ENCODE measurements around the gene DISC1. TPM values are rescaled to one million over a fixed set of nuclear protein-coding genes. Genes with fewer than 3 reads are reported as not detected.

Gene DISC1
- total RNA-seq, 1 donor from 2014 or later = 4.7 TPM

GRCh38 chr1:231930257-231930947, 303.8 kb downstream of the DISC1 start:
- no peak overlapping the region for H3K27ac Mint-ChIP-seq
- H3K36me3 Mint-ChIP-seq = no peaks in the 10 kb centered on the region
- H3K9me3 Mint-ChIP-seq = no peaks in the 10 kb centered on the region
- H3K27me3 Mint-ChIP-seq = peaks cover 14% of the 10 kb centered on the region
- DNase-seq (ENCODE audit: extremely low spot score, unreplicated experiment) = no peak
- peaks cover 34% of the 10 kb centered on the region for H3K4me1 Mint-ChIP-seq (ENCODE audit: unreplicated experiment)
- H3K4me3 Mint-ChIP-seq = no peak overlapping the region
- TF ChIP-seq CTCF (conservative IDR thresholded peaks at IDR 0.05) = no peak

GRCh38 chr1:231931146-231931545, 304.6 kb downstream of the DISC1 start:
- Mint-ChIP-seq H3K4me1 (ENCODE audit: unreplicated experiment) (peaks cover 36% of the 10 kb centered on the region), H3K4me3 (no peak overlapping the region)
- no peak for DNase-seq (ENCODE audit: extremely low spot score, unreplicated experiment)

GRCh38 chr1:231931846-231932454, 305.4 kb downstream of the DISC1 start:
- peaks cover 20% of the 10 kb centered on the region for H3K27me3 Mint-ChIP-seq
- no peak for DNase-seq (ENCODE audit: extremely low spot score, unreplicated experiment)
- peaks cover 43% of the 10 kb centered on the region for H3K4me1 Mint-ChIP-seq (ENCODE audit: unreplicated experiment)

More at GRCh38 chr1:231931146-231931545, 304.6 kb downstream of the DISC1 start:
- TF ChIP-seq CTCF (conservative IDR thresholded peaks at IDR 0.05) = no peak
- no peaks in the 10 kb centered on the region for H3K9me3 Mint-ChIP-seq
- peaks cover 15% of the 10 kb centered on the region for H3K27me3 Mint-ChIP-seq
- H3K36me3 Mint-ChIP-seq = no peaks in the 10 kb centered on the region
- H3K27ac Mint-ChIP-seq = no peak overlapping the region

GRCh38 chr1:231933711-231934626, 307.4 kb downstream of the DISC1 start:
- Mint-ChIP-seq H3K27ac (no peak overlapping the region), H3K4me1 (ENCODE audit: unreplicated experiment) (peaks cover 45% of the 10 kb centered on the region), H3K4me3 (no peak overlapping the region), H3K27me3 (peaks cover 13% of the 10 kb centered on the region), H3K9me3 (no peaks in the 10 kb centered on the region), H3K36me3 (no peaks in the 10 kb centered on the region)
- TF ChIP-seq CTCF (conservative IDR thresholded peaks at IDR 0.05) = no peak
- DNase-seq (ENCODE audit: extremely low spot score, unreplicated experiment) = no peak

More at GRCh38 chr1:231931846-231932454, 305.4 kb downstream of the DISC1 start:
- Mint-ChIP-seq H3K4me3 (no peak overlapping the region), H3K36me3 (no peaks in the 10 kb centered on the region), H3K9me3 (no peaks in the 10 kb centered on the region), H3K27ac (no peak overlapping the region)
- TF ChIP-seq CTCF (conservative IDR thresholded peaks at IDR 0.05) = peak; percentile 79

GRCh38 chr1:231934797-231935196, 308.2 kb downstream of the DISC1 start:
- Mint-ChIP-seq H3K27me3 (peaks cover 10% of the 10 kb centered on the region), H3K27ac (no peak overlapping the region), H3K36me3 (no peaks in the 10 kb centered on the region), H3K4me3 (no peak overlapping the region), H3K4me1 (ENCODE audit: unreplicated experiment) (peaks cover 37% of the 10 kb centered on the region), H3K9me3 (no peaks in the 10 kb centered on the region)
- no peak for TF ChIP-seq CTCF (conservative IDR thresholded peaks at IDR 0.05)
- no peak for DNase-seq (ENCODE audit: extremely low spot score, unreplicated experiment)
